Choroid plexus epithelial cell (primary cell): ENCODE measurements around the gene ASIC5.
A peak's percentile ranks its signal among the peaks of the same experiment; 100 is the strongest.

Source experiments
- DNase-seq: peaks from one replicate; pipeline ENCODE4 v3.0.0-alpha.2; 2010; ENCODE audit warnings: low read depth
- H3K4me3 ChIP-seq: 2 replicates; pipeline ENCODE4 v1.5.1; 2011; ENCODE audit warnings: low read depth, mild to moderate bottlenecking, control low read depth, low read length, moderate library complexity
- CTCF ChIP-seq: conservative IDR thresholded peaks from 2 replicates; pipeline ENCODE4 v1.5.1; 2011; ENCODE audit warnings: low read depth, mild to moderate bottlenecking, control low read depth, inconsistent platforms, low read length, moderate library complexity

The ASIC5 gene

DNA sequence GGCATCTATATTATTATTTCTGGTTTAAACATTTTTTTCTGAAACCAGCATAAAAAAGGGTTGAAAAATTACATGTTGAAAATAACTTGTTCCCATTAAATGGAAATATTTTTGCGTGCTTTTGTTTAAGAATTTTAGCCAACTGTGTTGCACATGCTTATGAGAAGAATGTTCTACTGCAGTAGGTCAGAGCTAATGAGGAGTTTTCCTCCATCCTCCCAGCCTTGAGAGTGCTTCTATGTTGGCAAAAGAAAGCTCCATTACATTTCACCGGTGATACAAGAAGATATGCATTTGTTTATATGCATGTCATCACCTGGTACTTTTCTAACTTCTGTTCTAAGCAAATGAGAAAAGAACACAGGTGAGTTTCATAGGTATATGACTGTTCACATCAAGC, 23.9 kb upstream of the ASIC5 start:
- no peak for TF ChIP-seq CTCF
- DNase-seq, result peak; percentile 5

DNA sequence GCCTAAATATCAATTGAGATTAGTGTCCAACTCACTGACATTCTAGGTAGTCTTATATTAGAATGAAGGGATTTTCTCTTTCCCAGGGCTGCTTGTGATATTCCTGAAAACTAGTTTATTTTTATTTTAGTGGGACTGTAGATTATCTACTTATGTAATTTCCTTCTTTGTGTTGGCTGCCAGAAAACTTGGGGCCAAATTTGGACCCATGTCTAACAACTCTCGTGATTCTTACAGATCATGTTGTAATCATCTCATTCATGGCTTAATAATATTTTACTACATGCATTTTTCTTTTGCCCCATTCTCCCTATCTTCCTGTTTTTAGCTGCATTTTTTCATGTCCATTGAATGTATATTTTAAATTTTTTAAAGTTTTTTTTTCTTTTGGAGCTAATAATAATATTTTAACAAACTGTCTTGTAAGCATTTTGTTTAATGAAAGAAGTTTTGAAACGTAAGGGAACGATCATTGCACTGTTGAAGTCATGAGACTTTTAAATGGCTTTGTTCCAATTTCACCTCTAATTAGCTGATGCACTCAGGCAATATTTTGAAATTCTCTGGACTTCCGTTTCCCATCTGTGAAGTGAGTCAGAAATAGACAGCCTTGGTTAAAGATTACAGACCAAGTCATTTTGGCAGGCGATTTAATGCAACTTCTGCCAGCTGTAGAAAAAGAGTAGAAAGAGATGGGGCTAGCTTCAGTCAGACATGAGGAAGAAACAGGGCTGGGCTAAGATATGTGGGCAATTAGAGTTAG, 23.1 kb upstream of the ASIC5 start:
- peak; percentile 95 for DNase-seq
- no peak for TF ChIP-seq CTCF
- no peak overlapping the region for H3K4me3 ChIP-seq

More for the DNA sequence above, 23.9 kb upstream of the ASIC5 start:
- H3K4me3 ChIP-seq, result no peak overlapping the region

DNA sequence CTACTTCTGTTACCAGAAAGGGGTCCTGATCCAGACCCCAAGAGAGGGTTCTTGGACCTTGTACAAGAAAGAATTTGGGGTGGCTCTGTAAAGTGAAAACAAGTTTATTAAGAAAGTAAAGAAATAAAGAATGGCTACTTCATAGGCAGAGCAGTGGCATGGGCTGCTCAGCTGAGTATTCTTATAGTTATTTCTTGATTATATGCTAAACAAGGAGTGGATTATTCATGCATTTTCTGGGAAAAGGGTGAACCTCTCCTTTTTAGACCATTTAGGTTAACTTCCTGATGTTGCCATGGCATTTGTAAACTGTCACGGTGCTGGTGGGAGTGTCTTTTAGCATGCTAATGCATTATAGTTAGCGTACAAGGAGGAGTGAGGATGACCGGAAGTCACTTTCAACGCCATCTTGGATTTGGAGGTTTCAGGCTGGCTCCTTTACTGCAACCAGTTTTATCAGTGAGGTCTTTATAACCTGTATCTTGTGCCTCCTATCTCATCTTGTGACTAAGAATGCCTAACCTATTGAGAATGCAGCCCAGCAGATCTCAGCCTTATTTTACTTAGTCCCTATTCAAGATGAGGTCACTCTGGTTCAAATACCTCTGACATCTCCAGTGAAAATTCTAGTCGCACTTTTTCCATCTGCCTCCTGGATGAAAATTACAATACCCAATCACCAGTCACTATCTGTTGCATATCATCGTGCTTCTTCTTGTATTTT, 21.9 kb upstream of the ASIC5 start:
- TF ChIP-seq CTCF, result no peak
- no peak for DNase-seq
- H3K4me3 ChIP-seq, result no peak overlapping the region

DNA sequence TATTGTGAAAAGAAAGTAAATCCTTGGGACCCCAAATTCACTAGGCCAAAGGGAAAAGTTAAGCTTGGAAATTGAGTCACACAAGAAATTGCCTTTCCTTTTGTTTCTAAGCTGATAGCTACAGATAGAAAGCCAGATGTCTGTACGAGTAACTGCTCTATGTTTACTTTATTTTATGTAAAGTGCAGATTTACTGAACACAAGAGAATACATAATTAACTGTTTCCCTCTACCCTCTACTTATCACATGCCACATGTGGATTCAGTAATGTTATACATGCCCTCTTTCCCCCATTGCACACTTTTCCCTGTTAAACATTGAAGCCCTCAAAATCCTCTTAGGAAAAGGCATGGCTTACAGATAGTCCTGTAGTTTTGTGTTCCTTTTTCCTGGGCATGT, 21.0 kb upstream of the ASIC5 start:
- no peak for DNase-seq
- TF ChIP-seq CTCF, result no peak
- no peak overlapping the region for H3K4me3 ChIP-seq

- TF ChIP-seq CTCF, result no peak
- no peak overlapping the region for H3K4me3 ChIP-seq
- no peak for DNase-seq
These were observed 19.6 kb upstream of the ASIC5 start for GRCh38 chr4:155885666-155886065.

- DNase-seq, result no peak
- TF ChIP-seq CTCF, result no peak
These were observed 17.8 kb upstream of the ASIC5 start for GRCh38 chr4:155883895-155884294.

More at GRCh38 chr4:155883895-155884294, 17.8 kb upstream of the ASIC5 start:
- H3K4me3 ChIP-seq, result no peak overlapping the region
